HG03575 (cell line): Measurements from ENCODE around the gene SMO.
"Not testable (repeated sequence)": the region's sequence is repeated elsewhere in the genome, so short reads cannot be mapped to it uniquely, and the experiment has no call there.

Experiments
- ATAC-seq: cut with Tn5 transposase; IDR thresholded peaks from one replicate; pipeline ENCODE4 v1.9.1; 2021; ENCODE audit not compliant: unreplicated experiment, insufficient number of reproducible peaks, low FRiP score; ENCODE audit errors: extremely low read depth

Gene SMO

GRCh38 chr7:129168231-129169021 is 20.0 kb upstream of the SMO start:
- ATAC-seq: no peak

GRCh38 chr7:129169171-129169671 is 19.2 kb upstream of the SMO start:
- no peak for ATAC-seq

- ATAC-seq: no peak
Measured at GRCh38 chr7:129169686-129170440, 18.6 kb upstream of the SMO start.

- ATAC-seq: no peak
Measured at GRCh38 chr7:129170441-129171021, 17.9 kb upstream of the SMO start.

- not testable (repeated sequence) for ATAC-seq
Measured at GRCh38 chr7:129173861-129174260, 14.6 kb upstream of the SMO start.

- ATAC-seq: no peak
Measured at GRCh38 chr7:129176916-129177710, 11.3 kb upstream of the SMO start.

GRCh38 chr7:129184981-129185670 is 3.3 kb upstream of the SMO start:
- ATAC-seq: no peak

GRCh38 chr7:129186749-129187260 is 1.6 kb upstream of the SMO start:
- ATAC-seq: no peak

GRCh38 chr7:129187681-129188371 is 607 bp upstream of the SMO start:
- ATAC-seq: no peak

- no peak for ATAC-seq
Measured at GRCh38 chr7:129188892-129189660, 643 bp downstream of the SMO start.

- ATAC-seq: no peak
Measured at GRCh38 chr7:129189661-129190310, 1.4 kb downstream of the SMO start.

- no peak for ATAC-seq
Measured at GRCh38 chr7:129191272-129191671, 2.8 kb downstream of the SMO start.

- no peak for ATAC-seq
Measured at GRCh38 chr7:129193892-129194291, 5.5 kb downstream of the SMO start.

GRCh38 chr7:129197771-129198170 is 9.3 kb downstream of the SMO start:
- ATAC-seq: no peak

GRCh38 chr7:129199406-129199805 is 11.0 kb downstream of the SMO start:
- no peak for ATAC-seq

- no peak for ATAC-seq
Measured at GRCh38 chr7:129202058-129202777, 13.8 kb downstream of the SMO start.
